GM19043 (cell line): ENCODE data around the gene RBM4B.

Experiments used
- ATAC-seq: cut with Tn5 transposase; IDR thresholded peaks from one replicate; pipeline ENCODE4 v1.9.1; 2021; ENCODE audit warnings: low read depth; ENCODE audit not compliant: unreplicated experiment

The RBM4B gene

GRCh38 chr11:66707486-66707885, 29.8 kb upstream of the RBM4B start:
- no peak for ATAC-seq

DNA sequence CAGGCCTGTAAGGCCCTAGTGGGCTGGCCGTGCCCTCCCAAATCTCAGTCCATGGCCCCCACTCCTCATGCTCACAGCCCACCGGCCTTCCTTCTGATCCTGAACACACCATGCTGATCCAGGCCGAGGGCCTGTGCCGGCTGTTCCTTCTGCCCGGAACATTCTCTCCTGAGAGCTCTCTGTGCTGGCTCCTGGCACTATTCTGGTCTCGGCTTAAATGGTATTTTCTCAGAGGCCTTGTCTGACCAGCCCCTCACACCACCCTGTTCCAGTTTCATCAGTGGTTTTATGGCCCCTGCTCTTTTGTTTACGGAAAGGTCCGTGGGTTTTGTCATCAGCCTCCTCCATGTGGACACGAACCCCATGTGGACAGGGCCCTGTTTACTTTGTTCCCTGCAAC, 29.3 kb upstream of the RBM4B start:
- ATAC-seq: no peak

DNA sequence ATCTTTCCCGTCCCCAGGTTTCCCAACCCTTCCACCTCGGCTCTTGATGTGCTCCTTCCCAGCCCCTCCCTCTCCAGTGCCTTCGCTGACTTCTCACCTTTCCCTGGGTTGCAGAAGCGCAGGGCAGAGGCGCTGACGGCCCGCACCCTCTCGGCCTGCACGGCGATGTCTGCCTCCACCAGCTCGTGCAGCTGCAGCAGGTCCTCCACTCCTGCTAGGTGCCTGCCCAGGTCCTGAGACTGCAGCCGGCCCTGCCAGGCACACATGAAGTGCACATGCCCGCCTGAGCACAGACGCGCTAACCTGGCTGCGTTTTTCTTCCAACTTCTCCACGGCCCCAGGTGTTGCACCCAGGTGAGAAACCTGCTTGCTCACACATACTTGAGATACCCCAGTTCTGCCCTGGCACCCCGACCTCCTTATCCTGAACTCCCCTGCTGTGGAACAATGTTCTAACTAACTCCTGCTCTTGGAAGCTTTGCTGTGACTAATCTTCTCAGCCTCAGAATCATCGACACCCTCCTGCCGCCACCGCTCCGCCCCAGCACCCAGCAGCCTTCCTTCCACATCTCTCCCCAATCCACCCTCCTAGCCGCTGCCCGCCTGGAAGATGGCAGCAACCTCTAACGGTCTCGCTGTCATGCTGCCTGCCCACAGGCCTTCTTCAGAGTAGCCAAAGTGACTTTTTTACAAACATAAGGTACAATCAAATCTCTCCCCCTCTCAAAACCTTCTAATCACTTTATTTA, 28.1 kb upstream of the RBM4B start:
- ATAC-seq: no peak

GRCh38 chr11:66704659-66705360, 27.1 kb upstream of the RBM4B start:
- ATAC-seq: no peak

DNA sequence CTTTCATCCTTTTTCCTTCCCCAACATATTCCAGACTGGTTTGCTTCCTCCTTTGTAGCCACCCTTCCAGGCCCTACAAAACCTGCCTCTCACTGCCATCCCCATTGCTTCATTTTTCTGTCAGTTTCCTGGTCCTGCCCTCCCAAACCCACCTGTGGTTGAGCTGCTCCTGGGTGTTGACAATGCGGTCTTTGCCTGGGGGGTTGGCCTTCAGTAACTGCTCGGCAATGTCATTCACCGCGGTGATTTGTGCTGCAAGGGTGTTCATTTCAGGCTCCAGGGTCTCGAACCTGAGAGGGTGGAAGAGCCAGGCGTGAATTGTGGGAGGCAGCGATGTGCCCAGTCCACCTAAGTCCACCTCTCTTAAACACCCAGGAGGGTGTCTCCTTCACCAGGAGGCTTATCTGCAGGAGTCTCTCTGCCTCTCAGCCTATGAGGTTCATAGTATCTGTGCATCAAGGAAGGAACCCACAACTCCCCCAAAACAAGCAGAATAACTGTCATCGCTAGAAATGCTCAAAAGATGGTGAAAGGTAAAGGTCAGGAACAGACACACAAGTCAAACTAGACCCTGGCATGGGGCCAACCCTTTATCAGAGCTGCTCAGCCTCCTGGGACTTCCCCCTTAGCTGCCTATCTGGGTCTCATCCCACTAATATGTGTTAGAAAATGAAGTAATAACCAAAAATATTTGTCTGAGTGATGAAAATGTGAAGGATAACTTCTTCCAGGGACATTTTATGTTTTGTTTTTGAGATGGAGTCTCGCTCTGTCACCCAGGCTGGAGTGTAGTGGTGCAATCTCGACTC, 23.9 kb upstream of the RBM4B start:
- no peak for ATAC-seq

- no peak for ATAC-seq
These were observed 23.1 kb upstream of the RBM4B start for GRCh38 chr11:66700742-66701141.

DNA sequence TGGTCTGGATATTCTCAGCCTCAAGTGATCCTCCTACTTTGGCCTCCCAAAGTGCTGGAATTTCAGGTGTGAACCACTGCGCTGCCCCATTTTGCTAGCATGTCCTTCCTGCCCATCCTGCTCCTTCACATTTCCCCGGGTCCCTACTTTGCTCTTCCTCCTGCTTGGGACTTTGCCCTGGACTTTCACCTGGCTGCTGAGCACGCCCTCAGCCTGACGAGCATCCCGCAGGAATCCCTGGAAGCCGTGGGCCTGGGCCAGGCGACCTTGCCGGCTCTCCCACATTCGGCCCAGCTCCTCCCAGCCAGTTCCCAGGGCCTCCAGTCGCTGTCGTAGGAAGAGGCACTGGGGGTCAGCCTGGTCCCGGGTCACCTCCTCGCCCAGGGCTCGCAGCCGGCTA, 22.6 kb upstream of the RBM4B start:
- ATAC-seq: no peak

DNA sequence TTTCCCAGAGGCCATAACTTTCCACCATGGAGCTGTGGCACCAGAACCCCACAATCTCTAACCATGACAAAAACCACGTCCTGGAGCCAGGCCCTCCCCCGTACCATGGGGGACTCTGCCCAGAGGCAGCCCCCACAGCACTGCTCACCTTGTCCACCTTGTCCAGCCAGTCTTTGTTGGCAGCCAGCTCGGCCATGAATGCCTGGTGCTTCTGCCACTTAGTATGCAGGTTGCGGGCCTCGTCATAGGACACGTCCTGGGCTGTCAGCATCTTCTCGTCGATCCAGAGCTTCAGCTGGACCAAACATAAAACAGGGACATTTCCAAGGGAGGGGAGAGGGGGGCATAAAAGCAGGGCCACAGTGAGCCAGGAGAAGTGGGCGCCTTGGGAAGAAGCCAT, 20.8 kb upstream of the RBM4B start:
- ATAC-seq: no peak

DNA sequence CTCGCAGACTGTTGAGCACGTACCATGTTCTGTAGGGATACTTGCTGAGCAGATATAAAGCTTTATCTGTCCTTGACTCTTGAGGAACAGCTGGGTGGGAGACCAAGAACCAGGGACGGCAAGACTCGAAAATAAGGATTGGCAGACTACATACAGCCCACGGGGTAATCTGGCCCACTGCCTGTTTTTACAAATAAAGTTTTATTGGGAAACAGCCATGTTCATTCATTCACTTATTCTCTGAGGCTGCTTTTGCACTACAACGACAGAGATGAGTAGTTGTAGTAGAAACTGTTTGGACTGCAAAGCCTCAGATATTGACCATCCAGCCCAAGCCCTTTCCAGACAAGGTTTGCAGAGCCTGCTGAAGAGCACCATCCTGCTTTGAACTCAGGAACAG, 20.3 kb upstream of the RBM4B start:
- ATAC-seq: no peak

- ATAC-seq: no peak
These were observed 18.5 kb upstream of the RBM4B start for GRCh38 chr11:66696146-66696545.

GRCh38 chr11:66694732-66695207, 17.1 kb upstream of the RBM4B start:
- no peak for ATAC-seq

GRCh38 chr11:66694056-66694410, 16.3 kb upstream of the RBM4B start:
- ATAC-seq: no peak

DNA sequence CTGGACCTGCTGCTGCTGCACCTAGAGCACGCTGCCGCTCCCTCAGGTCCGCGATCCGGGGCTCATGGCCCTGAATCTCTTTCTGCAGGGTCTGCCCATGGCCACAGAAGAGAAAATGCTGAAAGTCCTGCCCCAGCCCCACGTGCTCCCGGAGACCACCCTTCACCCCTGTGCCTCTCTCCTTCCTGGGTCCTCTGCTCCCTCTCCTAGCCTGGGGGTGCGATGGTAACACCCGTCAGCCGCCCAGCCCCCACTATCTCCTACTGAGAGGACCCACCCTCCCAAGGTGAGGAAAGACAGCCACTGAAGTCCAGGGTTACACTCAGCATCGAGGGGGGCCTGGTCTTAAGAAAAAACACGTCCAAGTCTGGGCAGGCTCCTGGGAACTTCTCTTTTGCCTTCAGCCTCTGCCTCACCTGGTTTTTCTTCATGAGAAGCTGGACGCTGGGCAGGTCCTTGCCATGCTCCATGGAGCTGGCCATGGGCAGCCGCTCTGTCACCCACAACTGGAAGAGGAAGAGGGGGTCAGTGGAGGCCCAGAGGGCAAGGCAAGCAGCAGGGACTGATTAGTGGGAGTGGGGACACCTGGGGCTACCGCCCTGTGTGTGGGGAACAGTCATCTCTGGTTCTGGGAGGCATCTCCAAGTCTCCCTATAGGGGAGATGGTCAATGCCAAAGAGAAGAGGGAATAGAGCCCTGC, 15.8 kb upstream of the RBM4B start:
- no peak for ATAC-seq

GRCh38 chr11:66692871-66693331, 15.2 kb upstream of the RBM4B start:
- ATAC-seq: no peak

DNA sequence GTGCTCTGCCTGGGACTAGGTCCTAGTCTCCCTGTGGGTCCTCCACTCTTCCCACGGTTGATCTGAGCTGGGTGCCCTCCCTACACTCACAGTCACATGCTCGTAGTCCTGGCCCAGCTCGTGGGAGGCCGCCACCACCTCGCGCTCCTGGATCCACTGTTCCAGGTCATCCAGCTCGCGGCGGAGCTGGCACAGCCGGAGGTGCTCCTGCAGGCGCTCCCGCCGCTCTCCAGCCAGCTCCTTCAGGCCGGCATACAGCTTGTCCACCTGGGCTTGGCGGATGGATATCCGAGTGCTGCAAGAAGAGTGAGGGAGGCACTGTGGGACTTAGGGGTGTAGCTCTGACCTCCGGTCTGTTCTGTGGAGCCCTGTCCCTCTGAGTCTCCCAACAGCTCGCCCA, 14.8 kb upstream of the RBM4B start:
- no peak for ATAC-seq

DNA sequence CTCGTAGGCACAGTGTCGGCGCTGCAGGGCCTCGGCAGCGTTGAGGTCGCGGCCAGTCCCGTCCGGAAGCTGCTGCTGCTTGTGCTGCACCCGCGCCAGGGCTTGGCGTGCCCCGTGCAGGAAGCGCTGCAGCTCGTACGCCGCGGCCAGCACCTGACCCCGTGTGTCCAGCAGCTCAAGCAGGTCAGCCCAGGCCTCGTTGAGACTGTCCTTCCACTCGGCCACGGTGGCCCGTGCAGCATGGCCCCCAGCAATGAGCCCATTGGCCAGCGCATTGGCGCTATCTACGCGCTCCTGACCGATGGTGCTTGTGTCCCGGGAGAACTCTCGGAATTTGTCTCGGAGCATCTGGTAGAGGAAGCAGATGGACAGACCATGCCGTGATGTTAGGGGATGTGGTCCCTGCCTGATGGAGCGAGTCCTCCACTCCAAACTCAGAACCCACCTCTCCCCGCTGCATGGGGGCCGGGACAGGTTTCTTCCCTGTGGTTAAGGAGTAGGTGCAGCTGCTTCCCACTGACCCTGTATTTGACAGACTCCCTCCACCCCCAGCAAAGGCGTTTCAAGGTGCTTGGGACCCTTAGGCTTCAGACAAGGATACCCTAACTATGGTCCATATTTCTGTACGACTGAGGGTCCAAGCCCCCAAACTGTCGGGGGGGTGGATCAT, 13.8 kb upstream of the RBM4B start:
- no peak for ATAC-seq

- no peak for ATAC-seq
These were observed 12.2 kb upstream of the RBM4B start for GRCh38 chr11:66689661-66690590.

DNA sequence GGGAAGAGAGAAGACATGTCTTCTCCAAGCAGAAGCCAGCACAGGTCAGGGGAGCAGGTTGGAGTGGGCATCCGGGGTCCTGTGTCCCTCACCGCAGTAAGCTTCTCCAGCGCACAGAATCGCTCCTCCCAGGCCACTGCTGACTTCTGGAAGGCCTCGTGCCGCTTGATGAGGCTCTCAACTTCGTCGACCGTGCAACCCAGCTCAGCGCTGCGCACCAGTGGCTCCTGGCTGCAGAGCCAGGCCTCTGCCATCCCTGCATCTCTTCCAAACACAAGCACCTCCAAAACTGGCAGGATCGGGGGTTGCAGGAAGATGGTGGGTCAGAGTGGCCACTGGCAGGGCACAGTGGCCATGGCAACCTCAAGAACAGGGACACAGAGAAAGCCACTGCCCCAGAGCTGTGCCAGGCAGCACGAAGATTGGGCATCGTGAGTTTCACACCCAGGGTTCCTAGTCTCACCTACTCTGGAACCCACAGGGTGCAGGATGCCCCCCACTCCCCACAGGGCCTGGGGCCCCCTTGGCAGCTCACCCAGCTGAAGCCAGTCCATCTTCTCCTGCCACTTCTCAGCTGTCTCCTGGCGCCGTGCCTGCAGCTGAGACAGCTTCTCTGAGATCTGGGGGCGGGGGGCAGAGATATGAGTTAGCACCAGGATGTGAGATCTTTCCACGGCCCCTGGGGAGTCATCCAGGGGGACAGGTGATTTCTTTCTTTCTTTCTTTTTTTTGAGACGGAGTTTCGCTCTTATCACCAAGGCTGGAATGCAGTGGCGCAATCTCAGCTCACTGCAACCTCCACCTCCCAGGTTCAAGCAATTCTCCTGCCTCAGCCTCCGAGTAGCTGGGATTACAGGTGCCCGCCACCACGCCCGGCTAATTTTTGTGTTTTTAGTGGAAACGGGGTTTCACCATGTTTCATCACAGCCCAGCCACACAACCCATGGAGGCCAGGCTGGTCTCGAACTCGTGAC, 11.2 kb upstream of the RBM4B start:
- ATAC-seq: no peak
